BE2C (cell line): ENCODE results near the gene CDR2L.
"Not testable (repeated sequence)": the region's sequence is repeated elsewhere in the genome, so short reads cannot be mapped to it uniquely, and the experiment has no call there.

Experiments
- DNase-seq: peaks from one replicate; pipeline ENCODE4 v3.0.0-alpha.2; 2020
- H3K27me3 ChIP-seq: fragments of 250-450 bp; sonication (Bioruptor Pico); 2 replicates; pipeline ENCODE4 v1.5.1; 2020; ENCODE audit warnings: mild to moderate bottlenecking
- H3K36me3 ChIP-seq: fragments of 250-450 bp; sonication (Bioruptor Pico); 2 replicates; pipeline ENCODE4 v1.5.1; 2020; ENCODE audit warnings: mild to moderate bottlenecking
- H3K4me1 ChIP-seq: fragments of 250-450 bp; sonication (Bioruptor Pico); 2 replicates; pipeline ENCODE4 v1.5.1; 2020
- H3K4me3 ChIP-seq: 2 replicates; pipeline ENCODE4 v1.5.1; 2011; ENCODE audit warnings: low read depth, low read length
- H3K9me3 ChIP-seq: fragments of 250-450 bp; sonication (Bioruptor Pico); 2 replicates; pipeline ENCODE4 v1.5.1; 2020
- TF ChIP-seq, protein P1 (sequence below): IDR thresholded peaks from 2 replicates; pipeline ENCODE4 v1.5.1; 2012; ENCODE audit warnings: mild to moderate bottlenecking, low read depth, low read length

The CDR2L gene

GRCh38 chr17:75019146-75019545, 31.7 kb downstream of the CDR2L start:
- H3K4me1 ChIP-seq = no peaks in the 10 kb centered on the region
- TF ChIP-seq, protein P1, sequence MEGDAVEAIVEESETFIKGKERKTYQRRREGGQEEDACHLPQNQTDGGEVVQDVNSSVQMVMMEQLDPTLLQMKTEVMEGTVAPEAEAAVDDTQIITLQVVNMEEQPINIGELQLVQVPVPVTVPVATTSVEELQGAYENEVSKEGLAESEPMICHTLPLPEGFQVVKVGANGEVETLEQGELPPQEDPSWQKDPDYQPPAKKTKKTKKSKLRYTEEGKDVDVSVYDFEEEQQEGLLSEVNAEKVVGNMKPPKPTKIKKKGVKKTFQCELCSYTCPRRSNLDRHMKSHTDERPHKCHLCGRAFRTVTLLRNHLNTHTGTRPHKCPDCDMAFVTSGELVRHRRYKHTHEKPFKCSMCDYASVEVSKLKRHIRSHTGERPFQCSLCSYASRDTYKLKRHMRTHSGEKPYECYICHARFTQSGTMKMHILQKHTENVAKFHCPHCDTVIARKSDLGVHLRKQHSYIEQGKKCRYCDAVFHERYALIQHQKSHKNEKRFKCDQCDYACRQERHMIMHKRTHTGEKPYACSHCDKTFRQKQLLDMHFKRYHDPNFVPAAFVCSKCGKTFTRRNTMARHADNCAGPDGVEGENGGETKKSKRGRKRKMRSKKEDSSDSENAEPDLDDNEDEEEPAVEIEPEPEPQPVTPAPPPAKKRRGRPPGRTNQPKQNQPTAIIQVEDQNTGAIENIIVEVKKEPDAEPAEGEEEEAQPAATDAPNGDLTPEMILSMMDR = no peak
- no peaks in the 10 kb centered on the region for H3K9me3 ChIP-seq
- no peaks in the 10 kb centered on the region for H3K27me3 ChIP-seq
- DNase-seq = no peak
- H3K4me3 ChIP-seq = no peak overlapping the region
- peaks cover 27% of the 10 kb centered on the region for H3K36me3 ChIP-seq

- no peaks in the 10 kb centered on the region for H3K27me3 ChIP-seq
- TF ChIP-seq, protein P1 = no peak
- no peak overlapping the region for H3K4me3 ChIP-seq
- H3K4me1 ChIP-seq = no peaks in the 10 kb centered on the region
- no peak for DNase-seq
- peaks cover 27% of the 10 kb centered on the region for H3K36me3 ChIP-seq
- H3K9me3 ChIP-seq = no peaks in the 10 kb centered on the region
Measured at GRCh38 chr17:75019710-75020109, 32.3 kb downstream of the CDR2L start.

- Histone ChIP-seq H3K36me3 (peaks cover 27% of the 10 kb centered on the region), H3K4me3 (no peak overlapping the region), H3K27me3 (no peaks in the 10 kb centered on the region), H3K4me1 (no peaks in the 10 kb centered on the region), H3K9me3 (no peaks in the 10 kb centered on the region)
- DNase-seq = no peak
- TF ChIP-seq, protein P1 = no peak
Measured at GRCh38 chr17:75020331-75021110, 33.1 kb downstream of the CDR2L start.

DNA sequence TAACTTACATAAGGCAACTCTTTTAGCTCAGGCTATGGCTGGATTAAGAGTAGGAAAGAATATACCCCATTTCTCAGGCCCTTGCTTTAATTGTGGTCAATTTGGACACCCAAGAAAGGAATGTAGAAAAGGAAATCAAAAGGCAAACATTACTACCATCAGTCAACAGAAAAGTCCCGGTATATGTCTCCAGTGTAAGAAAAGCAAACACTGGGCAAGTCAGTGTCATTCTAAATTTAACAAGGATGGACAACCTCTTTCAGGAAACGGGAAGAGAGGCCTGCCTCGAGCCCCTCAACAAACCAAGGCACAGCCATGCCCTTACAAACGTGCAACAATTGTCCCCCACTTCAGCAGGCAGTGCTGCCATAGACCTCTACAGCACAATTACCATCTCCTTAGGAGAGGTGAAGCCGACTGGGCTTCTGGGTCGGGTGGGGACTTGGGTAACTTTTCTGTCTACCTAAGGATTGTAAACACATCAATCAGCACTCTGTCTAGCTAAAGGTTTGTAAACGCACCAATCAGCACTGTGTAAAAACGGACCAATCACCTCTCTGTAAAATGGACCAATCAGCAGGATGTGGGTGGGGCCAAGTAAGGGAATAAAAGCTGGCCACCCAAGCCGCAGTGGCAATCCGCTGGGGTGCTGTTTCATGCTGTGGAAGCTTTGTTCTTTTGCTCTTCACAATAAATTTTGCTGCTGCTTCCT, 37.4 kb downstream of the CDR2L start:
- H3K36me3 ChIP-seq = peaks cover 27% of the 10 kb centered on the region
- no peaks in the 10 kb centered on the region for H3K9me3 ChIP-seq
- TF ChIP-seq, protein P1 = no peak
- no peak overlapping the region for H3K4me3 ChIP-seq
- no peak for DNase-seq
- H3K4me1 ChIP-seq = no peaks in the 10 kb centered on the region
- H3K27me3 ChIP-seq = no peaks in the 10 kb centered on the region

DNA sequence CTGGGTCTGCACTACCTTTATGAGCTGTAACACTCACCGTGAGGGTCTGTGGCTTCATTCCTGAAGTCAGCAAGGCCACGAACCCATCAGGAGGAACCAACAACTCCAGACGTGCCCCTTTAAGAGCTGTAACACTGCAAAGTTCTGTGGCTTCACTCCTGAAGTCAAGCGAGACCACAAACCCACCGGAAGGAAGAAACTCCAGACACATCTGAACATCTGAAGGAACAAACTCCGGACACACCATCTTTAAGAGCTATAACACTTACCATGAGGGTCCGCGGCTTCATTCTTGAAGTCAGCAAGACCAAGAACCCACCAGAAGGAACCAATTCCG, 37.9 kb downstream of the CDR2L start:
- H3K4me3 ChIP-seq, H3K9me3 ChIP-seq, H3K4me1 ChIP-seq, DNase-seq, H3K27me3 ChIP-seq: not testable (repeated sequence)
- peaks cover 22% of the 10 kb centered on the region for H3K36me3 ChIP-seq

DNA sequence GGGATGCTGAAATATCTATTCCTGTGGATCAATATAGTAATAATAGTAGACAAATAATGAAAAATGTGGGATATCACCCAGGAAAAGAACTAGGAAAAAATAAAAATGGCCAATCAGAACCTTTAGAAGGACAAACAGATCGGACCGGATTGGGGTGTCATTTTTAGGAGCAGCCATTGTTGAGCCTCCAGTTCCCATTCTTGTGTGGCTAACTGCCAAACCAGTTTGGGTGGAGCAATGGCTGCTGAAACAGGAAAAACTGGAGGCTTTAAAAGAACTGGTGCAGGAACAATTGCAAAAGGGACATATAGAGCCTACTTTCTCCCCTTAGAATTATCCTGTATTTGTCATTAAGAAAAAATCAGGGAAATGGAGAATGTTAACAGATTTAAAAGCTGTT, 39.2 kb downstream of the CDR2L start:
- not testable (repeated sequence) for H3K27me3 ChIP-seq, H3K4me3 ChIP-seq, H3K9me3 ChIP-seq, DNase-seq, H3K4me1 ChIP-seq
- peaks cover 12% of the 10 kb centered on the region for H3K36me3 ChIP-seq

DNA sequence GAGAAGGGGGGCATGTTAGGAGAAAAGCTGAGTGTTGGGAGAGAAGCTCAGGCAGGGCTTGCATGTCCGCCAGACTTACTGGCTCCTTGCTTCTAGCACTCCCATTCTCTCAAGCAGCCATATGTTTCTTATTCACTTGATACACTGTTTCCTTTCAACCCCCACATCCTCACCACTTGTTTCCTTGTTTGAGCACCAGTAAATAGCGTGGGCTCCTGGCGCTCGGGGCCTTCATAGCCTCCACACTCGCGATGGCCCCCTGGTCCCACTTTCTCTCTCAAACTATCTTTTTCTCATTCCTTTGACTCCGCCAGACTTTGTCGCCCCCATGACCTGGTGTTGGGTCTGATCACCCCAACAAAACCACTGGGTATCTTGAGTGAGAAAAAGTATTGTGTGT, 42.7 kb downstream of the CDR2L start:
- TF ChIP-seq, protein P1 = no peak
- no peaks in the 10 kb centered on the region for H3K36me3 ChIP-seq
- no peaks in the 10 kb centered on the region for H3K27me3 ChIP-seq
- DNase-seq = no peak
- H3K9me3 ChIP-seq = no peaks in the 10 kb centered on the region
- no peak overlapping the region for H3K4me3 ChIP-seq
- H3K4me1 ChIP-seq = no peaks in the 10 kb centered on the region
